PC-3 (cell line): ENCODE measurements around the gene MXD1.

Experiments
- EZH2 ChIP-seq: fragments of 300-600 bp; sonication (generic); IDR thresholded peaks from one replicate; pipeline ENCODE4 v1.6.1; 2017; ENCODE audit warnings: antibody characterized with exemption, mild to moderate bottlenecking, low read length; ENCODE audit not compliant: unreplicated experiment
- EZH2phosphoT487 ChIP-seq: fragments of 300-600 bp; sonication (generic); IDR thresholded peaks from 2 replicates; pipeline ENCODE4 v1.6.1; 2018; ENCODE audit warnings: mild to moderate bottlenecking, antibody characterized with exemption, low read length, borderline replicate concordance
- TF ChIP-seq, protein P1 (sequence below): fragments of 300-600 bp; sonication (generic); conservative IDR thresholded peaks from 2 replicates; pipeline ENCODE4 v1.5.1; 2017; ENCODE audit warnings: antibody characterized with exemption, low read depth, mild to moderate bottlenecking, low read length

DNA sequence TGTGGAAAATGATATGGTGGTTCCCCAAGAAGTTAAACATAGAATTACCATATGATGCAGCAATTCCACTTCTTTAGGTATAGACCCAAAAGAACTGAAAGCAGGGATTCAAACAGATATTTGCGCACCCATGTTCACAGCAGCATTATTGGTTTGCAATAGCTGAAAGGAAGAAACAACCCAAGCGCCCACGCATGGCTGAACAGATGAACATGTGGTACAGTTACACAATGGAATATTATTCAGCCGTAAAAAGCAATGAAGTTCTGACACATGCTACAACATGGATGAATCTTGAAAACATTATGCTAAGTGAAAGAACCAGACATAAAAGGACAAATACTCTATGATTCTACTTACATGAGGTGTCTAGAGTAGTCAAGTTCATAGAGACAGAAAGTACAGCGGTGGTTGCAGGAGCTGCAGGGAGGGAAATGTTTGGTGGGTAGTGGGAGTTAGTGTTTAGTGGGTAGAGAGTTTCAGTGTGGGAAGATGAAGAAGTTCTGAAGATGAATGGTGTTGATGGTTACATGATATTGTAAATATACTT, 73.3 kb downstream of the MXD1 start:
- TF ChIP-seq, protein P1, sequence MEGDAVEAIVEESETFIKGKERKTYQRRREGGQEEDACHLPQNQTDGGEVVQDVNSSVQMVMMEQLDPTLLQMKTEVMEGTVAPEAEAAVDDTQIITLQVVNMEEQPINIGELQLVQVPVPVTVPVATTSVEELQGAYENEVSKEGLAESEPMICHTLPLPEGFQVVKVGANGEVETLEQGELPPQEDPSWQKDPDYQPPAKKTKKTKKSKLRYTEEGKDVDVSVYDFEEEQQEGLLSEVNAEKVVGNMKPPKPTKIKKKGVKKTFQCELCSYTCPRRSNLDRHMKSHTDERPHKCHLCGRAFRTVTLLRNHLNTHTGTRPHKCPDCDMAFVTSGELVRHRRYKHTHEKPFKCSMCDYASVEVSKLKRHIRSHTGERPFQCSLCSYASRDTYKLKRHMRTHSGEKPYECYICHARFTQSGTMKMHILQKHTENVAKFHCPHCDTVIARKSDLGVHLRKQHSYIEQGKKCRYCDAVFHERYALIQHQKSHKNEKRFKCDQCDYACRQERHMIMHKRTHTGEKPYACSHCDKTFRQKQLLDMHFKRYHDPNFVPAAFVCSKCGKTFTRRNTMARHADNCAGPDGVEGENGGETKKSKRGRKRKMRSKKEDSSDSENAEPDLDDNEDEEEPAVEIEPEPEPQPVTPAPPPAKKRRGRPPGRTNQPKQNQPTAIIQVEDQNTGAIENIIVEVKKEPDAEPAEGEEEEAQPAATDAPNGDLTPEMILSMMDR, result no peak
- TF ChIP-seq EZH2, result no peak
- no peak for TF ChIP-seq EZH2phosphoT487
